Uterus (tissue), 4 donors: ENCODE measurements around the gene ERVK3-1. TPM values are rescaled to one million over a fixed set of nuclear protein-coding genes. Genes with fewer than 3 reads are reported as not detected.

Source experiments
- DNase-seq, 2 donors: peaks; one replicate each; pipeline ENCODE4 v3.0.0-alpha.2; 2019 to 2020
- H3K27ac ChIP-seq, 2 donors: fragments of 200-600 bp; sonication (generic); 1 replicate in 1 of 2; 2 replicates in 1 of 2; pipeline ENCODE4 v1.5.1; 2016 to 2018
- H3K27me3 ChIP-seq, 2 donors: fragments of 200-600 bp; sonication (generic); one replicate each; pipeline ENCODE4 v1.5.1; 2018 to 2019; ENCODE audit warnings: control low read depth in 1 of 2
- H3K36me3 ChIP-seq, 2 donors: fragments of 200-600 bp; sonication (generic); one replicate each; pipeline ENCODE4 v1.5.1; 2019; ENCODE audit warnings: control low read depth in 1 of 2
- H3K4me1 ChIP-seq, 2 donors: fragments of 200-600 bp; sonication (generic); one replicate each; pipeline ENCODE4 v1.5.1; 2018 to 2019; ENCODE audit warnings: control low read depth in 1 of 2
- H3K4me3 ChIP-seq, 2 donors: fragments of 200-600 bp; sonication (generic); 1 replicate in 1 of 2; 2 replicates in 1 of 2; pipeline ENCODE4 v1.5.1; 2018 to 2019; ENCODE audit warnings: mild to moderate bottlenecking in 1 of 2
- H3K9me3 ChIP-seq, 2 donors: fragments of 200-600 bp; sonication (generic); one replicate each; pipeline ENCODE4 v1.5.1; 2019; ENCODE audit warnings: control low read depth in 1 of 2
- POLR2A ChIP-seq, 2 donors: fragments of 450-650 bp; IDR thresholded peaks; one replicate each; pipeline ENCODE4 v1.6.1; 2016; ENCODE audit warnings: antibody characterized with exemption in 2 of 2, mild to moderate bottlenecking in 1 of 2, moderate library complexity in 1 of 2
- intact Hi-C: fragments of 100-400 bp; cut with DNase I; formaldehyde crosslinking; loops from one replicate; pipeline ENCODE4 v1.15.1; 2023; ENCODE audit warnings: low total_unique reads
- total RNA-seq, 4 donors: library from RNA; depleted of rRNA in 3 of 4; stranded (reverse); fragments of >200 nt in 3 of 4; gene quantifications; one replicate each; pipeline versions ENCODE4 v1.1.0 to v1.2.4, GENCODE V29; 2014 to 2023
- TF ChIP-seq, protein P1 (sequence below), 4 experiments: fragments of 200-600 bp in 2 of 4; fragments of 450-650 bp in 2 of 4; sonication (generic) in 2 of 4; IDR thresholded peaks; one replicate each; pipeline ENCODE4 v1.5.1; 2016 to 2019; ENCODE audit warnings: antibody characterized with exemption in 4 of 4, mild to moderate bottlenecking in 2 of 4, moderate library complexity in 1 of 4
- donor health status: DM: yes; HTN: yes; CAD: no.

The ERVK3-1 gene
- total RNA-seq, 4 donors from 2014 or later, result 27.1 to 62.1 (median 39.2) TPM

DNA sequence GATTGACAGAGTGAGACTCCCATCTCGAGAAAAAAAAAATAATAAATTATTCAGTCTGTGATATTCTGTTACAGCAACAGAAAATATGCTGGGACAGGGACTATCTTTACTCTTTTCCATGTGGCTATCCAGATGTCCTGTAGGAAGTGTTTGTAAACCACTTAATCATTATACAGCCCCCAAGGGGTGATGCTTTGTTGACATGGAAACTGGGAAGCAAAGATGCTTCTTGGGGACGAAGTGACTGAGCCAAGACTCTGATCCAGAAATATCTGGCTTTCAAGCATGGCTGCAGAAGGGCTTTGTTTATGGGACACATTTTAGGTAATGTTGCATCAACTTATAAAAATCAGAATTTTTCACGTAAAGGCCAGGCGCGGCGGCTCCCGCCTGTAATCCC, 21.0 kb upstream of the ERVK3-1 start:
- Histone ChIP-seq H3K27ac (no peak overlapping the region), H3K9me3 (no peaks in the 10 kb centered on the region), H3K4me3 (no peak overlapping the region), H3K27me3 (no peaks in the 10 kb centered on the region), H3K4me1 (no peaks in the 10 kb centered on the region), H3K36me3 (no peaks in the 10 kb centered on the region)
- intact Hi-C loops, result no loop called here
- no peak for TF ChIP-seq POLR2A (IDR thresholded peaks at IDR 0.05)
- TF ChIP-seq, protein P1, sequence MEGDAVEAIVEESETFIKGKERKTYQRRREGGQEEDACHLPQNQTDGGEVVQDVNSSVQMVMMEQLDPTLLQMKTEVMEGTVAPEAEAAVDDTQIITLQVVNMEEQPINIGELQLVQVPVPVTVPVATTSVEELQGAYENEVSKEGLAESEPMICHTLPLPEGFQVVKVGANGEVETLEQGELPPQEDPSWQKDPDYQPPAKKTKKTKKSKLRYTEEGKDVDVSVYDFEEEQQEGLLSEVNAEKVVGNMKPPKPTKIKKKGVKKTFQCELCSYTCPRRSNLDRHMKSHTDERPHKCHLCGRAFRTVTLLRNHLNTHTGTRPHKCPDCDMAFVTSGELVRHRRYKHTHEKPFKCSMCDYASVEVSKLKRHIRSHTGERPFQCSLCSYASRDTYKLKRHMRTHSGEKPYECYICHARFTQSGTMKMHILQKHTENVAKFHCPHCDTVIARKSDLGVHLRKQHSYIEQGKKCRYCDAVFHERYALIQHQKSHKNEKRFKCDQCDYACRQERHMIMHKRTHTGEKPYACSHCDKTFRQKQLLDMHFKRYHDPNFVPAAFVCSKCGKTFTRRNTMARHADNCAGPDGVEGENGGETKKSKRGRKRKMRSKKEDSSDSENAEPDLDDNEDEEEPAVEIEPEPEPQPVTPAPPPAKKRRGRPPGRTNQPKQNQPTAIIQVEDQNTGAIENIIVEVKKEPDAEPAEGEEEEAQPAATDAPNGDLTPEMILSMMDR (IDR thresholded peaks at IDR 0.05), result no peak
- DNase-seq, result no peak

GRCh38 chr19:58291943-58292342, 13.2 kb upstream of the ERVK3-1 start:
- Histone ChIP-seq H3K9me3 (no peaks in the 10 kb centered on the region), H3K4me1 (no peaks in the 10 kb centered on the region), H3K4me3 (no peak overlapping the region), H3K27ac (no peak overlapping the region), H3K27me3 (no peaks in the 10 kb centered on the region), H3K36me3 (no peaks in the 10 kb centered on the region)
- TF ChIP-seq, protein P1 (IDR thresholded peaks at IDR 0.05), result no peak
- TF ChIP-seq POLR2A (IDR thresholded peaks at IDR 0.05), result no peak
- intact Hi-C loops, result no loop called here
- DNase-seq, result no peak

GRCh38 chr19:58294743-58295374, 10.3 kb upstream of the ERVK3-1 start:
- Histone ChIP-seq H3K4me3 (no peak overlapping the region), H3K9me3 (peaks cover 0 to under 1% of the 10 kb centered on the region in 2 donors), H3K4me1 (no peaks in the 10 kb centered on the region), H3K27ac (no peak overlapping the region), H3K27me3 (no peaks in the 10 kb centered on the region), H3K36me3 (no peaks in the 10 kb centered on the region)
- intact Hi-C loops, result no loop called here
- DNase-seq, result no peak
- TF ChIP-seq, protein P1 (IDR thresholded peaks at IDR 0.05), result no peak
- no peak for TF ChIP-seq POLR2A (IDR thresholded peaks at IDR 0.05)

DNA sequence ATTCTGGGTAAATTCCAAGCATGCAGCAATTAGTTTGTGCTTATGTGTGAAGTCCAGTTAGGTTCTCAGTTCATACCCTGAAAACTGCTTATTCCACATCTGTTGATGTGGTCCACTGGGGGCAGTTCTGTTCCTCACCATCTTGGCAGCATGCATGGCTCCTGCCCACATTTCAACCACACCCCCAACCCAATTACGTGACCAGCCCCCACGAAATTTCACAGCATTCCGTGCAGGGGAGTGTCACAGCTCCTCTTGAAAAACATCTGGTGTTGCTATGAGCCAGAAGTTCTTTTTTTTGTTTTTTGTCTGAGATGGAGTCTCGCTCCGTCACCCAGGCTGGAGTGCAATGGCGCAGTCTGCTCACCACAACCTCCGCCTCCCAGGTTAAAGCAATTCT, 9.1 kb upstream of the ERVK3-1 start:
- Histone ChIP-seq H3K27ac (no peak overlapping the region), H3K9me3 (peaks cover 0 to 3% of the 10 kb centered on the region in 2 donors), H3K4me1 (no peaks in the 10 kb centered on the region), H3K27me3 (no peaks in the 10 kb centered on the region), H3K36me3 (no peaks in the 10 kb centered on the region), H3K4me3 (no peak overlapping the region)
- intact Hi-C loops, result no loop called here
- TF ChIP-seq, protein P1 (IDR thresholded peaks at IDR 0.05), result no peak
- no peak for TF ChIP-seq POLR2A (IDR thresholded peaks at IDR 0.05)
- DNase-seq, result no peak

DNA sequence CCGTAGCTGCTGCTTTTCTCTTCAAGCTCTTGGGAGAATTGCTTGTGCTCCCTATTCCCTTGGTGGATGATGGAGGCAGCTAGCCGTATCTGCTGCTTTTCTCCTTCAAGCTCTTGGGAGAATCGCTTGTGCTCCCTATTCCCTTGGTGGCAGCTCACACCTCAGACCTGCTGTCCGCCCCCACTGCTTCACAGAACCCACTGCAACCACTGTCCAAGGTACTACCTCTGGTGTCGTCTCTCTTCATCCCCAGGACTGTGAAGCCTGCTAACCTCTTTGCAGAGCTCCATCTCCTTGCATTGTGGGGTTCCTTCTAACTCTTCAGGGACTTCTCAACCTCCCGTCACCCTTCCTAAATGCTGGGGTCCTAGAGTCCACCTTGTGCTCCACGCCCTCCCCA, 4.6 kb upstream of the ERVK3-1 start:
- Histone ChIP-seq H3K27me3 (no peaks in the 10 kb centered on the region), H3K9me3 (peaks cover 0 to 3% of the 10 kb centered on the region in 2 donors), H3K27ac (no peak overlapping the region), H3K4me1 (no peaks in the 10 kb centered on the region), H3K36me3 (no peaks in the 10 kb centered on the region), H3K4me3 (no peak overlapping the region)
- no peak for DNase-seq
- TF ChIP-seq, protein P1 (IDR thresholded peaks at IDR 0.05), result no peak
- TF ChIP-seq POLR2A (IDR thresholded peaks at IDR 0.05), result no peak
- intact Hi-C loops, result no loop called here
